Spleen (tissue), 7 donors: ENCODE data around the gene RASAL3.

Experiments used
- CTCF ChIP-seq, 11 experiments: fragments of 200-600 bp in 7 of 11; fragments of 450-650 bp in 4 of 11; sonication (generic) in 4 of 11; IDR thresholded peaks in 8 of 11; conservative IDR thresholded peaks in 3 of 11; 1 replicate in 7 of 11; 2 replicates in 4 of 11; pipeline versions ENCODE4 v1.4.0 to v1.8.0; 2016 to 2021; ENCODE audit warnings: antibody characterized with exemption in 11 of 11, inconsistent platforms in 4 of 11, mild to moderate bottlenecking in 1 of 11
- POLR2A ChIP-seq, 3 donors: fragments of 450-650 bp; IDR thresholded peaks; one replicate each; pipeline ENCODE4 v1.5.1; 2017; ENCODE audit warnings: antibody characterized with exemption in 3 of 3, mild to moderate bottlenecking in 1 of 3
- POLR2AphosphoS5 ChIP-seq, 3 donors: sonication (generic); formaldehyde crosslinking; IDR thresholded peaks; one replicate each; pipeline ENCODE4 v1.5.1; 2017; ENCODE audit warnings: antibody characterized with exemption in 3 of 3
- donor health status: DM: no; HTN: no; CAD: no; lungs with moderate emphysema.
- donor health status: DM: no; HTN: no; CAD: no.
- donor health status: DM: no; HTN: no; CAD: no.

GRCh38 chr19:15424692-15425272 is 39.6 kb downstream of the RASAL3 start:
- TF ChIP-seq CTCF (IDR thresholded peaks at IDR 0.05 in 8 of 11, conservative IDR thresholded peaks at IDR 0.05 in 3 of 11) (no peak), POLR2A (IDR thresholded peaks at IDR 0.05) (no peak), POLR2AphosphoS5 (IDR thresholded peaks at IDR 0.05) (no peak)
